Upper lobe of right lung (tissue), 1 donor: ENCODE measurements around the gene ITGA1. TPM values are rescaled to one million over a fixed set of nuclear protein-coding genes. Genes with fewer than 3 reads are reported as not detected.

Experiments used
- ATAC-seq: fragments of 200-7000 bp; cut with Tn5 transposase; one replicate; pipeline ENCODE4 v1.9.1; 2020; ENCODE audit warnings: mild to moderate bottlenecking, moderate library complexity
- DNase-seq: peaks from one replicate; pipeline ENCODE4 v3.0.0-alpha.2; 2020
- H3K27ac ChIP-seq: fragments of 200-600 bp; one replicate; pipeline ENCODE4 v1.8.0; 2022
- H3K27me3 ChIP-seq: fragments of 200-600 bp; one replicate; pipeline ENCODE4 v1.8.0; 2022; ENCODE audit warnings: mild to moderate bottlenecking
- H3K36me3 ChIP-seq: fragments of 200-600 bp; one replicate; pipeline ENCODE4 v1.8.0; 2022
- H3K4me1 ChIP-seq: fragments of 200-600 bp; one replicate; pipeline ENCODE4 v1.8.0; 2022
- H3K4me3 ChIP-seq: fragments of 200-600 bp; one replicate; pipeline ENCODE4 v1.8.0; 2022; ENCODE audit warnings: mild to moderate bottlenecking
- H3K9me3 ChIP-seq: fragments of 200-600 bp; one replicate; pipeline ENCODE4 v1.8.0; 2022
- CTCF ChIP-seq: fragments of 200-600 bp; IDR thresholded peaks from one replicate; pipeline ENCODE4 v1.8.0; 2022; ENCODE audit warnings: antibody characterized with exemption
- intact Hi-C: fragments of 100-400 bp; cut with DNase I; formaldehyde crosslinking; loops from one replicate; pipeline ENCODE4 v1.11.0; 2022
- total RNA-seq: library from RNA; stranded (reverse); fragmentation: NEBNext Ultra II Directional; extraction: Animal tissue kit (Norgen Biotek cat#: 25700); gene quantifications from one replicate; pipeline ENCODE4 v1.2.1, GENCODE V29; 2021
- donor health status: DM: no; HTN: yes; CAD: no; lungs with severe emphysema.

The ITGA1 gene
- total RNA-seq, 1 donor from 2014 or later, result 94.8 TPM

- TF ChIP-seq CTCF, result peak; percentile 79
- ATAC-seq (peak; percentile 99), DNase-seq (no peak)
- H3K4me1 ChIP-seq, result peaks cover 4% of the 10 kb centered on the region
- no peaks in the 10 kb centered on the region for H3K9me3 ChIP-seq
- intact Hi-C loops, result no loop called here
- H3K36me3 ChIP-seq, result peaks cover 16% of the 10 kb centered on the region
- no peak overlapping the region for H3K27ac ChIP-seq
- H3K4me3 ChIP-seq, result peak overlapping the region; percentile 18
- H3K27me3 ChIP-seq, result no peaks in the 10 kb centered on the region
These were observed 127.6 kb downstream of the ITGA1 start for GRCh38 chr5:52915176-52915875.

- Histone ChIP-seq H3K27me3 (no peaks in the 10 kb centered on the region), H3K9me3 (no peaks in the 10 kb centered on the region), H3K36me3 (peaks cover 25% of the 10 kb centered on the region), H3K4me1 (no peaks in the 10 kb centered on the region), H3K27ac (no peak overlapping the region), H3K4me3 (no peak overlapping the region)
- no peak for TF ChIP-seq CTCF
- DNase-seq (no peak), ATAC-seq (no peak)
- intact Hi-C loops, result no loop called here
These were observed 133.2 kb downstream of the ITGA1 start for GRCh38 chr5:52920929-52921328.

GRCh38 chr5:52922384-52922783 is 134.7 kb downstream of the ITGA1 start:
- Histone ChIP-seq H3K36me3 (peaks cover 30% of the 10 kb centered on the region), H3K9me3 (no peaks in the 10 kb centered on the region), H3K27ac (no peak overlapping the region), H3K4me1 (no peaks in the 10 kb centered on the region), H3K27me3 (no peaks in the 10 kb centered on the region), H3K4me3 (no peak overlapping the region)
- DNase-seq, result no peak
- intact Hi-C loops, result no loop called here
- ATAC-seq, result peak; percentile 89
- TF ChIP-seq CTCF, result no peak

GRCh38 chr5:52924456-52924855 is 136.7 kb downstream of the ITGA1 start:
- TF ChIP-seq CTCF, result no peak
- H3K27ac ChIP-seq, result no peak overlapping the region
- H3K27me3 ChIP-seq, result no peaks in the 10 kb centered on the region
- peaks cover 20% of the 10 kb centered on the region for H3K36me3 ChIP-seq
- DNase-seq, result no peak
- intact Hi-C loops, result no loop called here
- H3K9me3 ChIP-seq, result no peaks in the 10 kb centered on the region
- no peaks in the 10 kb centered on the region for H3K4me1 ChIP-seq
- ATAC-seq, result no peak
- no peak overlapping the region for H3K4me3 ChIP-seq

- ATAC-seq (no peak), DNase-seq (no peak)
- H3K4me1 ChIP-seq, result no peaks in the 10 kb centered on the region
- no peaks in the 10 kb centered on the region for H3K9me3 ChIP-seq
- H3K27ac ChIP-seq, result no peak overlapping the region
- no peak for TF ChIP-seq CTCF
- intact Hi-C loops, result no loop called here
- no peak overlapping the region for H3K4me3 ChIP-seq
- no peaks in the 10 kb centered on the region for H3K27me3 ChIP-seq
- peaks cover 20% of the 10 kb centered on the region for H3K36me3 ChIP-seq
These were observed 137.3 kb downstream of the ITGA1 start for GRCh38 chr5:52925001-52925400.

- ATAC-seq (no peak), DNase-seq (no peak)
- TF ChIP-seq CTCF, result no peak
- peaks cover 28% of the 10 kb centered on the region for H3K36me3 ChIP-seq
- H3K27me3 ChIP-seq, result no peaks in the 10 kb centered on the region
- no peak overlapping the region for H3K4me3 ChIP-seq
- intact Hi-C loops, result no loop called here
- no peaks in the 10 kb centered on the region for H3K4me1 ChIP-seq
- no peak overlapping the region for H3K27ac ChIP-seq
- no peaks in the 10 kb centered on the region for H3K9me3 ChIP-seq
These were observed 141.0 kb downstream of the ITGA1 start for GRCh38 chr5:52928689-52929088.
